ENCODE measurements around the gene XPR1.

DNA sequence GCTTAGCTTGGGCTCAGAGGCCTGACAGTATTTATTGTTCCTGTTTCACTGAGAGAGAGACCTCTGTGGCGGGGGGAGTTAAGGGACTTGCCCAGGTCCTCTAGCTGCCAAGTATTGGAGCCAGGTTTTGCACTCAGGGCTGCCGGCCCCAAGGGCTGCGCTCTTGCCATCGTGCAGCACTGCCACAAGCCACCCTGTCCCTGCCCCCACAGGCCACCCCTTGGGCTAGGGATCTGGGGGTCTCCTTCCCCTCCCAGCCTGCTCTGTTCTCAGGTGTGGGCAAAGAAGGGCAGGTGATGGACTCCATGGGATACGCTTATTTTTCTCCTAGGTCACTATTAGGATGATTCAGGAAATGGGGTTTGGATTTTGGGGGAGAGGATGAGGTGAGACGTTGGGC lies 289.6 kb downstream of the XPR1 start:
- TF ChIP-seq, protein P1, sequence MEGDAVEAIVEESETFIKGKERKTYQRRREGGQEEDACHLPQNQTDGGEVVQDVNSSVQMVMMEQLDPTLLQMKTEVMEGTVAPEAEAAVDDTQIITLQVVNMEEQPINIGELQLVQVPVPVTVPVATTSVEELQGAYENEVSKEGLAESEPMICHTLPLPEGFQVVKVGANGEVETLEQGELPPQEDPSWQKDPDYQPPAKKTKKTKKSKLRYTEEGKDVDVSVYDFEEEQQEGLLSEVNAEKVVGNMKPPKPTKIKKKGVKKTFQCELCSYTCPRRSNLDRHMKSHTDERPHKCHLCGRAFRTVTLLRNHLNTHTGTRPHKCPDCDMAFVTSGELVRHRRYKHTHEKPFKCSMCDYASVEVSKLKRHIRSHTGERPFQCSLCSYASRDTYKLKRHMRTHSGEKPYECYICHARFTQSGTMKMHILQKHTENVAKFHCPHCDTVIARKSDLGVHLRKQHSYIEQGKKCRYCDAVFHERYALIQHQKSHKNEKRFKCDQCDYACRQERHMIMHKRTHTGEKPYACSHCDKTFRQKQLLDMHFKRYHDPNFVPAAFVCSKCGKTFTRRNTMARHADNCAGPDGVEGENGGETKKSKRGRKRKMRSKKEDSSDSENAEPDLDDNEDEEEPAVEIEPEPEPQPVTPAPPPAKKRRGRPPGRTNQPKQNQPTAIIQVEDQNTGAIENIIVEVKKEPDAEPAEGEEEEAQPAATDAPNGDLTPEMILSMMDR (IDR thresholded peaks at IDR 0.05; ENCODE audit: insufficient read depth, low read depth, low read length) = no peak
- no peak for TF ChIP-seq EZH2 (IDR thresholded peaks at IDR 0.05; ENCODE audit: insufficient read depth, low read length)
